ENCODE measurements around the gene C2CD2. TPM values are rescaled to one million over a fixed set of nuclear protein-coding genes. Genes with fewer than 3 reads are reported as not detected.

C2CD2 gene
- total RNA-seq, 1 donor from 2014 or later: 4.6 TPM

DNA sequence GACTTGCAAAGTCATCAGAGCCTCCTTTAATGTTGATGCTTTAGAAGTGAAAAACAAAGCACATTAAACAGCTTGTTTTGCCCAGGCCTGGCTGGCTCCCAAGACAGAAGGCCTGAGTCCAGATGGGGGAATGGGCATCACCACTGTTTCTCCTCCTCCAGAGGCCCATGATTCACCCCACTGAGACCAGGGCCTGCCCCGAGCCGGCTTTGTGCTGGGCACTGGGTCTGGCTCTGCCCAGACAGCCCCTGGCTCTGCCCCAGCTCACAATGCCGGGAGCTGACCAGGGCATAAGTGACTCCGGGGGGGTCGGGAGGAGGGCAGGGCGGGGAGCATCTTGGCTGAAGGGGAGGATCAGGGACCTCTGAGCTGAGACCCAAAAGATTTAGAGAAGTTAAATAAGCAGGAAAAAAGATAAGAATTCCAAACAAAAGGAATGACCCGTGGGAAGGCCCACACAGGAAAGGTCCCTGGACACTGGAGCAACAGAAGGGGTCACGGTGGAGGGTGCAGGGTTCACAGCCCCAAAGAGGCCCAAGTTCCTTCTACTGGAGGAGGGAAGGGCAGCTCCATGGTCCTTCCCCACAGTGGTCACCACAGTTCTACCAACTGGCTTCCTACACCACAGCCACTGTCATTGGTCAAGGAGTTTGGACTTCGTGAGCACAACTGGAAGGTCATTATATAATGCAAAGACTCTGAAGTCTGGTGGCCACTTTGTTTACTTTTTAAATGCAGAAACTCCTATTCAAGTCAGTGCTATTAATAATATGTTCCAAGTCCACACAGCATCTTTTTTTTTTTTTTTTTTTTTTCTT is 5.5 kb downstream of the C2CD2 start:
- intact Hi-C loops (cut with DNase I): no loop called here
- DNase-seq: peak; percentile 65
- peak; percentile 24 for ATAC-seq (ENCODE audit: poor library complexity)

DNA sequence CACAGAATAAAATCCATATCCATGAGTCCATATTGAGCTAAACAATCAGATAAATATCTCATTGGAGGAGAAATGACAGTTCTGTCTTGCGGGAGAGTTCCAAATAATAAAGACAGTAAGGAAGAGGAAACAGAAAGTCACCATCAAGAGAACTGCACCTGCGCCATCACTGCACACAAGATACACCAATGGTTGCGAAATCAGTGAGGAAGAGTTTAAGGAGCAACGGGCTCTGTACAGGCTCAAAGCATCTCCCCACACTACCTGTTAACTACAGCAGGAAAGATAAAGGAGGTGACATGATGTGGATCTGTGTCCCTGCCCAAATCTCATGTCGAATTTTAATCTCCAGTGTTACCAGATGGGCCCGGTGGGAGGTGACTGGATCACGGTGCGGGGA is 7.8 kb downstream of the C2CD2 start:
- no peak for DNase-seq
- no peak for ATAC-seq (ENCODE audit: poor library complexity)
- intact Hi-C loops (cut with DNase I): no loop called here

DNA sequence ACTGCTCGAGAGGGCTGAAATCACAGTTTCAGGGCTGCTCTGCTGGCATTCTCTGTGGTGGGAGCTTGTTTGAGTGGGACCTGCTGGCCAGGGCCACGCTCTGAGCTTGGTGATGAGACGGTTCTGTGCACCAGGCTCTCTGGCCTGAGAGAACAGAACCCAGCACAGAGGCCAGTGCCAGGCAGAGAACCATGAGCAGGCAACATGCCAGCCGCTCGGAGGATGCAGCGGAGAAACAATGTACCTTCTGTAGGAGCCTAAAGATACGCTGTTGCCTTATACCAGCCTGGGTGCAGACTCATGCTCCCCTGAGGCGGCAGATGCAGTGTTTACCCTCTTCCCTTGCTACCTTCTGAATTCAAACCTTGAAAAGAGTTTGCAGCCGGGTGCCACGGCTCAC is 10.0 kb downstream of the C2CD2 start:
- DNase-seq (no peak), ATAC-seq (ENCODE audit: poor library complexity) (no peak)
- intact Hi-C loops (cut with DNase I): no loop called here

DNA sequence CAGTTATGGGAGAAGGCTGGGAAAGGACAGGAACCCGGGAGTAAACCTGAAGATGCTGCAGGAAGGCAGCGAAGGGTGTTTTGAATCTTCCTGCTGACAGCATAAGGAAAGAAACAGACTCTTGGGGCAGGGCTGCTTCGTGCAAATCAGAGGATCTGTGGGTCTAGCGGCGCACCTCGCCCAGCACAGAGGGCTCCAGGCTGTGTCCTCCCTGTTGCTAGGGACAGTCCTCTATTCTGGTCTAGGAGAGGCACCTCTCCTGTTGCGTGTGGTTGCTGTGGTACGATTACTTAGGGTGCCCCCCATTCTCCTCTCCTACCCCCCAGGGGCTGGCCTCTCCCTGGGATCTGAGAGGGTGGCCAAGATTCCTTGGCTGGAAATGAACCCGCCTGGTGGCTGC is 11.4 kb downstream of the C2CD2 start:
- no peak for ATAC-seq (ENCODE audit: poor library complexity)
- intact Hi-C loops (cut with DNase I): no loop called here
- DNase-seq: no peak

DNA sequence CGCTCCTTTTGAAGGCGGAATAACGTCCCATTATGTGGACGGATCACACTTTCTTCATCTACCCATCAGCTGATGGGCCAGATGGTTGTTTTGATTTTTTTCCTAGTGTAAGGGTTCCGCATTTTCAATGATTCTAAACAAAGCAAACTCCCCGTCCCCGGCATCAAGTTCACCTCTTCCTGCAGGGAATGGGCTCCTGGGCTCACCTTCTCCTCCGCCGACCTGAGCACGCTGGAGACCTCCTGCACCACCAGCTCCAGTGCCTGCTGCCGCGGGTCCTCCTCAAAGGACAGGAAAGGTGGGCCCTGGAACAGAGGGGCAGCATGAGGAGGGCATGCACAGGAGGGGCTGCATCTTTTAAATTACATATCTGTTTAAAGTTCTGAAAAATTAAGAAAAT is 11.9 kb downstream of the C2CD2 start:
- intact Hi-C loops (cut with DNase I): no loop called here
- ATAC-seq (ENCODE audit: poor library complexity) (no peak), DNase-seq (no peak)

DNA sequence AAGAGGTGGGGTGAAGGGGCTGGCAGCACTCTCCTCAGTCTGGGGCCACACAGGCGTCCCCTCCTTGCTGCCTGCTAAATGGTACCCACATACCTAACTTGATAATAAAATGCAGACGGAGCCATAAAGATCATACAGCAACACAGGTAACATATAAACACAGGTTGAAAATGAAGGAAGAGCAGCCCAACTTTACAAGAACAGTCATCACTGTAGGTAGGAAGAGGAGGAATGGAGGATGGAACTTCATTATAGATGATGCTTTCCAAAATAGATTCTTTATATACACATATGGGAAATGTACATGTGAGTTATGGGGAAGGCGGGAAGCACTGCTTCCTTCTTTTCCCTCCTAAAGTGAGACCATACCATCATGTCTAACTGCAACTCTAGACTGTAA is 13.4 kb downstream of the C2CD2 start:
- intact Hi-C loops (cut with DNase I): no loop called here
- DNase-seq (no peak), ATAC-seq (ENCODE audit: poor library complexity) (no peak)

DNA sequence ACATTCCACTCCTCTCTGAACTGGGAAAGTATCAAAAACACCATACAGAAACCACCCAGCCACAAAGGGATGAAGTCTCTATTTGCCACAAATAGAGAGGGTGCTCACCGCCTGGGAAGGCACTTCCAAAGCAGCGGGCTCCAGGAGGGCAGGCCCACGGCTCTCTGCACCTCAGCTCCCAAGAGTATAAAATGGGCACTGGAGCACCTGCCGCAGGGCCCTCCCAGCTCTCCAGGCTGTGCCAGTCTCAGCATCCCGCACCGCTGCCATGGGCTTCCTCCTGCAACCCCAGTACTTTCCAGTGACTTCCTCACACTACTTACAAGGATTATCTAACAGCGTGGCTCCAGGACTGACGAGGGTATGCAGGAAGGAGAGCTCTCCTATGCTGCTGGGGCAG is 14.4 kb downstream of the C2CD2 start:
- no peak for ATAC-seq (ENCODE audit: poor library complexity)
- intact Hi-C loops (cut with DNase I): no loop called here
- no peak for DNase-seq

DNA sequence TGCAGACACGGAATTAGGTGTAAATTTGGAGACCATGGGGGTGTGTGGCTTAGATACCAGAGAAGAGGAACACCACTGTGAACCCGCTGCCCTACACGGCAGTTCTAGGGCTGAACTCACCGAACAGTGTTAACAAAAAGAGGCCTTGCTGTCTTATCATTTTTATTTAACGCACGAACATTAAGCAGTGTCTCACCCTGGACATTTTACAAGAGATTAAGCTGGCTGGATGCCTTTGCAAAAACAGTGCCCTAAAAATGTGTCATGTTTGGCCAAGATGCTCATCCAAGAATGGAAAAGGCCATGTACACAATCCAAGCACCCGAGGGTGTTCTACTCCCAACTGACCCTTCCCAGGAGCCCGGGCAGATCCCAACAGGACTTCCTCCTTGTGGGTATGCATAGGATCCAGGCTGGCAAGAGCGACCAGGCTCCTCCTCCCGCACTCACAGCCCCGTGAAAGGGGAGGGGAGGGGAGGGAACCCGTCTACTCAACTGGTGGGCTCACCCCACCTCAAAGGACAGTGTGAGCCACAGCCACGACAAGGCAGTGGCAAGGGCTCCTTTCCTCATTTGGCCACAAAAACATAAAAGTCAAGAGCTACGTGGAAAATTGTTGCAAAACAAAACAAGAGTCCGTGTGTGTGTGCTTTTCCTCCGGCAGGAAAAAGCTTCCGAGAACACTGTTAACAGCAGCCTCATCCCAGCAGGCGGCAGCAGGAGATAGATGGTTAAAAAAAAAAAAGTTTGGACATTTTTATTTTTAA is 20.3 kb downstream of the C2CD2 start:
- intact Hi-C loops (cut with DNase I): no loop called here
- ATAC-seq (ENCODE audit: poor library complexity): peak; percentile 56
- DNase-seq: no peak

DNA sequence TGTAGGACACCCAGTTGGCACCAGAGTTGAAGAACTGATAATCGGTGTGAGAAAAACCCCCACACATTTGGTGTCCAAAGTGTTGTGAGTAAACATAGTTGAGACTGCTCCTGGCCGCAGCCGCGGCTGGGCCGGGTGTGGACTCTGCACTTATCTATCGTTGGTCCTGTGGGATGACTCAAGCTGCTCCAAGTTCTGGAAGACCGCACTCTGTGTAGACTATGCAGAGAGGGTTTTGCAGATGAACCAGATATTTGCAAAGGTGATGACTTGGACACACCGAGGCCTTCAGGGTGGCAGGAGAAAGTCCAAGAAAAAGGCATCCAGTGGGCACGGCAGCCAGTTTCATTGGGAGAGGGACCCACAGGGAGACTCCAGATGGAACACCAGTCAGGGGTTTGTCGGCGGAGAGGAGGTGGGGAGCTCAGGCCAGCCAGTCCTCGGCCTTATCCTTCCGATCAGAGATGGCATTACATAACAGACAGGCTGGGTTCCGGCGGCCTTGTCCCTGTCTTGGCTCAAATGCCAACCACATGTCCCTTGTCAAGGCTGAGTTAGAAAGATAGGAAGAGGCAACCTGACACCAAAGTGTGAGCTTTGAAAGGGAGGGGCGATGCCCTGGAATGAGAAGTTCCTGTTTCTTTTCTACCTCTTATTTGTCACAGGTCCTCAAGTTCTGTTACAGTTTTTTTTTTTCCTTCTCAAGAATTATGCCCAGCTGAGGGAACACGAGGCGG is 21.1 kb downstream of the C2CD2 start:
- DNase-seq (peak; percentile 73), ATAC-seq (ENCODE audit: poor library complexity) (peak; percentile 82)
- intact Hi-C loops (cut with DNase I): no loop called here

DNA sequence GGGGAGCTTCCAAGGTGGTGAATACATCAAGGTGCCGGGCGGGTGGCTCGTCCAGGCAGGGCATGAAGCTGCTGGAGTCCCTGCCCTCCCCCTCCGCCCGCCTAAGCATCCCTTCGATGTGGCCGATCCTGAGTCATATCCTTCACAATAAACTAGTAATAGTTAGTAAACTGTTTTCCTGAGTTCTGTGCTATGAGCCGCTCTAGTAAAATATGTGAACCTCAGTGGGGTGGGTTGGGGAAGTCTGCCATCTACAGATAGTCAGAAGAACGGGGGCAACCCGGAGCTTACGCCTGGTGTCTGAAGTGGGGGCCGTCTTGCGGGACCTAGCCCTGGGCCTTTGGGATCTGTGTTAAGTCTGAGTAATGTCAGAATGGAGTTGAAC is 21.6 kb downstream of the C2CD2 start:
- ATAC-seq (ENCODE audit: poor library complexity) (peak; percentile 47), DNase-seq (no peak)
- intact Hi-C loops (cut with DNase I): no loop called here

DNA sequence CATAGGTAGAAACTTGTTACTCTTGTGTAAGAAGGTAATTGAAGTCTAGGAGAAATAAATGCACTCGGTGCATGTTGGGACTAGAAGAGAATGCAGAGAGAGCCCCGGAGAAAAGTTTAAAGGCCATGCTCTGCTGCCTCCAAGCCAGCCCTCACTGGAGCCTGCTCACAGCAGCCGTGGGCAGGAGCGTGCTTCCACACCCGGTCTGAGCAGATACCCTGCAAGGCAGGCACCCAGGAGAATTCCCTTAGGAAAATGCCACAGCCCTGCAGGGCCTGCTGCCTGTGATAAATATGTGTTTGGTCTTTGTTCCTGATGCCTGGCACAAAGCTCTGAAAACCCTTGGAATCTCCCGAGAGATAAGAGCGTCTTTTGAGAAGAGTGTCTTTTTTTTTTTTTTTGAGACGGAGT is 22.8 kb downstream of the C2CD2 start:
- no peak for DNase-seq
- no peak for ATAC-seq (ENCODE audit: poor library complexity)
- intact Hi-C loops (cut with DNase I): no loop called here

DNA sequence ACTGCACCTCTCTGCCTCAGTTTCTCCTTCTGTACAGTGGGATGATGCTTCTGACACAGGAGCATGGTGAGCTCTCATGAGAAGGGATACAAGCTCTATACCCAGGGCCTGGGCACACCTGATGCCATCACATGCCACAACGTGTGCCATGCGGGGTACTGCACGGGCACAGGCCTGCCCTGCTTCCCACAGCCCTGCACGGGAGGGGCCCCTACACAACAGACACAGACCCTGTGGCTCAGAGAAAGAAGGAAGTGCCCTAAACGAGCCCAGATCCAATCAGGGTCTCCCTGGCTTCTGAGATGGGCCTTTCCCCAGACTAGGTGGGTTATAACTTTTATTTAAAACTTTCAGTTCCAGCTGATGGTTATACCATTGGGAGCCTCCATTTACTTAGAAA is 24.6 kb downstream of the C2CD2 start:
- intact Hi-C loops (cut with DNase I): loop anchor here (10.0 kb wide), 2 partner anchors 54 to 76 kb away; partner anchors contain the start of gene PRDM15
- DNase-seq (no peak), ATAC-seq (ENCODE audit: poor library complexity) (no peak)

DNA sequence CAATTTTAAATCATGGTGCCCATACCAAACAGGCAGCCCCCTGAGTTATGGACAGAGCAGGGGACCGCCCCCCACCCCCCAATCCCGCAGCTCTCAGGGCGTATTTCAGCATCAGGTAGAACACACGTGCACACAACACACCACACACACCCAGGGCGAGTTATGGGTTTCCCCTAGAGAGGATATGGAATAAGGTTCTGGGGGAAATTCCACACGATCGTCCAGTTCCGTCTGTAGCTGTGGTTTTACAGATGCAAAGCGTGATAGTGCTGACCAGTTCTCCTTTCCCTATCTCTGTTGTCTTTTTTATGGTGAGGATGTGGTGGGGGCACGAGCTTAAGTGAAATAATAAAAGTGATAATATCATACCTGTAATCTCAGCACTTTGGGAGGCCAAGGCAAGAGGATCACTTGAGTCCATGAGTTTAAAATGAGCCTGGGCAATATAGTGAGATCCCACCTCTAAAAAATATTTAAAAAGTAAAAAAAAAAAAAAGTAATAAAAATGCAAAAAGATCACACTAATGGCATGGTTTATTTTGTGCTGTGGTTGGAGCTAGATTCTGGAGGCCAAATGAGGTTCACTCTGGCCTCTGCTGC is 25.1 kb downstream of the C2CD2 start:
- DNase-seq: no peak
- intact Hi-C loops (cut with DNase I): loop anchor here (10.0 kb wide), 2 partner anchors 54 to 76 kb away; partner anchors contain the start of gene PRDM15
- ATAC-seq (ENCODE audit: poor library complexity): no peak

DNA sequence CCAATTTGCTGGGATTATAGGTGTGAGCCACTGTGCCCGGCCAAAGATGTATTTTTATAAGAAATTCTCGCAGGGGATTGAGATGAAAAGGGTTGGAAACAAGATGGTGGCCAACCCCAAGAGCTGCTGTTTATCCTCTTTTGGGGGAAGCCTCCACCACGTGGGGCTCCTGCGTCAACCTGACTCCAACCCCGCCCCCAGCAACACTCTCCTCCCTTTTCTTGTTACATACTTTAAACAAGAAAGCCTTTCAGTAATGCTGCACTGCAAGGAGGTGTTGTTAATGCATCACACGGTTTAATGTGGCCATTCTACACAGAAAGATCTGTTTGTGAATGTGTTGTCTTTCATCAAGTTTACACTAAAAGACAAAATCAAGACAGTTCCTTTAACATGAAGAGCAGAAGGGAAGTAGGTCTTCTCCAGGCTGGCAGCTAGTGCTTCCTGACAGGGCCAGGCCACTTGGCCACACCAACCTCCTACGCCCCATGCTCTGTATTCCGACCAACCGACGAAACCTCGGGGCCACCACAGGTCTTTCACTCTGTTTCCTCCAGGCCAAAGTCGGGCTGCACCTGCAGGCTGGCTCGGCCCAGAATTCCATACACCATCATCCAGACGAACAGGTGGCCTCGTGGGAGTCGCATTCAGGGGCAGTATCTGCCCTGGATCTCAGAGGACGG is 25.9 kb downstream of the C2CD2 start:
- DNase-seq (no peak), ATAC-seq (ENCODE audit: poor library complexity) (no peak)
- intact Hi-C loops (cut with DNase I): loop anchor here (10.0 kb wide), 2 partner anchors 53 to 77 kb away; partner anchors contain the start of gene PRDM15

DNA sequence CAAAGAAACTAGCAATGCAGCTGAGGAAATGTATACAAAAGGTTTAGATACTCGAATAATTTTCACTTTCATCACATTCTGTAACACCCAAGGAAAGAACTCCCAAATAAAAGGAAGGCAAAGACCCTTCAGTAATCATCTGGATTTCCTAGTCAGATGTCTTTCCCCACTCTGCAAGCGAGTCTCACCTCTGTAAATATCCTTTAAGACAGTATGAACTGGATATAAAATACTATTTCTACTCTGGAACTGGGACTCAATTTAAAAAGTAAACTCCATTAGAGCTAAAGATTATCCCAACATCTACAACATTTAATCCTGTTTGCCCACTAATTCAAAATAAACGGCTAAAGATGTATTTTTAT is 27.0 kb downstream of the C2CD2 start:
- intact Hi-C loops (cut with DNase I): loop anchor here (10.0 kb wide), 2 partner anchors 52 to 78 kb away; partner anchors contain the start of gene PRDM15
- DNase-seq (no peak), ATAC-seq (ENCODE audit: poor library complexity) (no peak)

DNA sequence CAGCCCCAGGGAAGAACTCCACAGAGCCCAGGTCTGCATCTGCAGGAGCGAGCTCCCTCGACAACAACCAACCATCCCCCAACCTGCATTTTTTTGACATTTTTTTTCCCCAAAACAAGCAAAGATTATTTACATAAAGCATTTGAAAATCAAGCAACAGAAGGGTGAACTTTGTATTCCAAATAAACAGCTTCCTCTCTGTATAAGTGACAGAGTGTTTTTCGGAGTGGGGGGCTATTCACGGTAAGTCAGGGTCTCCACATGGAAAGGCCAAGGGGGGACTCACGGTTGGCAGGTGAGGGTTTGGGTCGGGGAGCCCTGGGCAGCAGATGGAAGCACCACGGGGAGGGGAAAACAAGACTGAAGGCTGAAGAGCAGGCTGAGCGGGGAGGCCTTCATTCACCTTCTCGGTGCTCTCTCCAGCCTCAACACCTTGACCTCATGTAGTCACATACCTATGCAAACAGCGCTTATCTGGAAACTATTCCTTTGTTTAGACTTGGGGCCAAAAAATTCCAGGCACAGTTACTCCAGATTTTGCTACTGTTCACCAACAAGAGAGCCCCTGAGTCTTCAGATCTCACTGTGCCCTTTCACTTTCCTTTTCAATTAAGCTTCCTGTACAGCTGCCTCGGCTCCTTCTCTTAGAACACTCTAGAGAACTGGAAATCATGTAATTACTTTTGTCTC is 27.6 kb downstream of the C2CD2 start:
- intact Hi-C loops (cut with DNase I): loop anchor here (10.0 kb wide), 2 partner anchors 51 to 79 kb away; partner anchors contain the start of gene PRDM15
- DNase-seq (no peak), ATAC-seq (ENCODE audit: poor library complexity) (peak; percentile 70)

DNA sequence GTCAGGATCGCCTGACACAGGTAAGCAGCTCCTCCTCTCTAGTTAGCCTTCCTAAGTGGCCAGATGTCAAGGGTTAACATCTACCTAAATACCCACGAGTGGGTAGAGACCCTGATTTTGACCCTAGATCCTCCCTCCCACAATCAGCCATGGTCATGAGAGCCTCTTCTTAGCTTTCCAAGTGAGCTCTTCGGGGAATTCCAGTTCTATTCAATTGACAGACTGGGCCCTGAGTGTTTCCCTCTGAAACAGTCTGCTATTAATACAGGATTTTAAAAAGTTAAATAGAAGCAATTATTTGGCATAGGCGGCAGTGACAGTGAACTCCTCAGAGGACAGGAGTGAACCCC is 28.1 kb downstream of the C2CD2 start:
- DNase-seq (no peak), ATAC-seq (ENCODE audit: poor library complexity) (no peak)
- intact Hi-C loops (cut with DNase I): loop anchor here (10.0 kb wide), 2 partner anchors 51 to 79 kb away; partner anchors contain the start of gene PRDM15

DNA sequence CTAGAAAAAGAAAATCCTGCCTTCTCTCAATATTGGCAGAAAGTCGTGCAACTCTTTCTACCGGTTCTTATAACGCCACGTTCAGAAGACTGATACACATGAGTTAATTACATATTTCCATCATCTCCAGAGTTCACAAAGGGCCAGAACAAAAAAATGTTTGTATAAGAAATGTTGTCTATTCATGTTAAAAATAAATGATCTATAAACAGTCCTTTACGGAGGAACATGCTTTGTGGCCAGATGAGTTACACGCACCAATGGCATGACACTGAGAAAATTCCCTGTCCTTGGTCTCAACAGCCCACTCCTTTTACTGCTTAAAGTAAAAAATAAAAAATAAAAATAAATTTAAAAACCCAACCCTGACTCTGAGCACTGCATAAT is 29.5 kb downstream of the C2CD2 start:
- DNase-seq: no peak
- no peak for ATAC-seq (ENCODE audit: poor library complexity)
- intact Hi-C loops (cut with DNase I): loop anchor here (10.0 kb wide), 2 partner anchors 50 to 80 kb away; partner anchors contain the start of gene PRDM15
